Skeletal muscle satellite cell (primary cell): ENCODE measurements around the gene ADA.

ENCODE experiments used
- H3K27me3 ChIP-seq: 2 replicates; pipeline ENCODE4 v1.7.0; 2013; ENCODE audit warnings: low read length; ENCODE audit not compliant: control insufficient read depth, insufficient read depth
- H3K36me3 ChIP-seq: 2 replicates; pipeline ENCODE4 v1.7.0; 2013; ENCODE audit warnings: mild to moderate bottlenecking, control low read depth, low read length; ENCODE audit not compliant: insufficient read depth
- H3K4me1 ChIP-seq: 2 replicates; pipeline ENCODE4 v1.7.0; 2013; ENCODE audit warnings: low read length; ENCODE audit not compliant: control insufficient read depth, insufficient read depth
- H3K4me2 ChIP-seq: 2 replicates; pipeline ENCODE4 v1.7.0; 2013; ENCODE audit warnings: mild to moderate bottlenecking, low read length
- H3K4me3 ChIP-seq: 2 replicates; pipeline ENCODE4 v1.7.0; 2013; ENCODE audit warnings: low read length
- H3K9ac ChIP-seq: 2 replicates; pipeline ENCODE4 v1.7.0; 2013; ENCODE audit warnings: mild to moderate bottlenecking, low read depth, low read length, moderate library complexity
- H3K9me3 ChIP-seq: replicated peaks from 2 replicates; pipeline ENCODE4 v1.7.0; 2013; ENCODE audit warnings: mild to moderate bottlenecking, control low read depth, low read length

The ADA gene

DNA sequence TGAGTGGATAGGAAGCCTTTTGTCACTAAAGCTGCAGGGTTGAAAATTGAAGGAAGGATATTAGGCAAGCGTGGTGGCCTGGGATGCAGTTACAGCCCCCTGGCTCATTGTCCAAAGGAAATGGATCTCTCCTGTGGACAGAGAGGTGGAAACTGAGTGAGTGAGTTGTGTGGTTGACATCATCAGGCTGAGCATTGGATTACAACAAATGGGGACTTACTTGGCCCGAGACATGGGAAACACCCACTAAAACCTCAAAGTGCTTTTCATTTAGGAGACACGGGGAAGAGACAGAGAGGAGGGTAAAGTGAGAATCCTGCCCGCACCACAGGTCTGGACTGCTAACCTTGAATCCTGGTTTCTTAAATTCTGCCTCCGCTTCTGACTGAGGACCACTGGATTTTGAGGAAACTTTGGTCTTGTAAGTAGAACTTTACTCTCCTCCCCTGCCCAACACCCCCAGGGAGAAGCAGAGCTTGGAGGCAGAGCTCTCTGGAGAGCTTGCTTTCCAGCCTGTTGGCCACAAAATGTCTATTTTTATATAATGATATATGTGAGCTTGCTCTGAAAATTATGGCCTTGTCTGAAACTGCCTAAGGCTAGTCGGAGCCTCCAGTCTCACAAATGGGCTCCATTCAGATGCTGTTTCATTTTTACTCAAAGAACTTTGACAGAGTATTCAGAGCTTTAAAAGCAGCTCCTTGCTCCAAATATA lies 69.0 kb downstream of the ADA start, which contains the start of gene PKIG:
Gene PKIG, plus strand, starts transcription at position 269 of the 715 bp plus-strand sequence. CDS start 31,978 bp downstream, outside the sequence.
- Histone ChIP-seq H3K9me3 (no peaks in the 10 kb centered on the region), H3K4me3 (peak within 1 kb of the TSS; percentile 47), H3K4me2 (peak within 1 kb of the TSS; percentile 73), H3K9ac (peak within 1 kb of the TSS; percentile 56), H3K4me1 (peaks cover 39% of the 10 kb centered on the region), H3K36me3 (no peaks in the 10 kb centered on the region), H3K27me3 (no peaks in the 10 kb centered on the region)

- no peak overlapping the region for H3K4me3 ChIP-seq
- no peak overlapping the region for H3K9ac ChIP-seq
- no peak overlapping the region for H3K4me2 ChIP-seq
- H3K36me3 ChIP-seq, result no peaks in the 10 kb centered on the region
- H3K9me3 ChIP-seq, result no peaks in the 10 kb centered on the region
- peaks cover 48% of the 10 kb centered on the region for H3K4me1 ChIP-seq
- no peaks in the 10 kb centered on the region for H3K27me3 ChIP-seq
These were observed 70.0 kb downstream of the ADA start for GRCh38 chr20:44581515-44581914.

DNA sequence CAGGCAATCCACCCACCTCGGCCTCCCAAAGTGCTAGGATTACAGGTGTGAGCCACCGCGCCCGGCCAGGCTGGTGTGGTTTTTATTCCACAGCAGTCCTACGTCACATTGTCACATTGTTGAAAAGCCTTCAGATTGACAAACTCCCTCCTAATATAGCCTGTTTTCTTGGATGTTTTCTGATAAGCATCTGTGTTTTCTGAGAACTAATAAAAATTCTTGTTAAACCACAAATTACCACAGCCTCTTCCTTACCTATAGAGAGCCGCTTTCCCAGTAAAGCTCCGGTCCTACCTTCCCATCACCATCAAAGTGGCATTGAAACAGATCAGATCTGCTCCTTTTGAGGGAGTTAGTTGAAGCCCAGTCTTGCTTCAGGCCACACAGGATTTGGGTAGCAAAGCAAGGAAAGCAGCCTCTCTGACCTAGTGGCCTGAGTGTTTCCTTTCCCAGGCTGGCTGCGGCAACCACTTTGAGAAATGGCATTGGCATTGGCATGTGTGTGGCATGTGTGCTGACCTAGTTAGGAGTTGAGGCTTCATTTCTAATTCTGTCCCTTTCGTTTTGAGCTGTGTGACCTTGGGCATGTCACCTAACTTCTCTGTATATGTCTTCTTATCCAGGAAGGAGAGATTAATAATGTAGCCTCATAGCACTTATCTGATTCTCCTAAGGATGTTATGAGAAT lies 70.8 kb downstream of the ADA start:
- Histone ChIP-seq H3K4me1 (peaks cover 53% of the 10 kb centered on the region), H3K27me3 (no peaks in the 10 kb centered on the region), H3K4me3 (no peak overlapping the region), H3K9me3 (no peaks in the 10 kb centered on the region), H3K36me3 (no peaks in the 10 kb centered on the region), H3K9ac (no peak overlapping the region), H3K4me2 (no peak overlapping the region)

GRCh38 chr20:44579313-44580081 lies 72.0 kb downstream of the ADA start:
- Histone ChIP-seq H3K4me2 (no peak overlapping the region), H3K4me3 (no peak overlapping the region), H3K4me1 (peaks cover 53% of the 10 kb centered on the region), H3K9ac (no peak overlapping the region), H3K36me3 (no peaks in the 10 kb centered on the region), H3K9me3 (no peaks in the 10 kb centered on the region), H3K27me3 (no peaks in the 10 kb centered on the region)

DNA sequence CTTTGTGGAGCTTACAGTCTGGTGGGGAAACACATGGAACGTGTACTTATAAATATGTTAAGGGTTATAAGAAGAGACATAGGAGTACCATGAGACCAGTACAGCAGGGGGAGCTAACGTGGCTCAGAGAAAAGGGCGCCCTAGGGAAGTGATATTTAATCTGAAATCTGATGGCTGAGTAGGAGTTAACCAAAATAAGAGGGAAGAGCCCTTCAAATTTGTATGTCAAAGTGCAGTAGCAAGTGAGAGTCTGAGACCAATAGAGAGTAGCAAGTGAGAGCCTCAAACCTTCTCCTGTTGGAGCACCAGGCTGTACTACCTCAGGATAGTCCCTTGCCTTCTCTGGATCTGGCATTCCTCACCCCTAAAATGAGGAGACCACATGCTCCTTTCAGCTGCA lies 75.2 kb downstream of the ADA start:
- H3K9me3 ChIP-seq, result no peaks in the 10 kb centered on the region
- no peak overlapping the region for H3K4me2 ChIP-seq
- peaks cover 58% of the 10 kb centered on the region for H3K4me1 ChIP-seq
- no peaks in the 10 kb centered on the region for H3K27me3 ChIP-seq
- H3K9ac ChIP-seq, result peak overlapping the region; percentile 9
- no peaks in the 10 kb centered on the region for H3K36me3 ChIP-seq
- no peak overlapping the region for H3K4me3 ChIP-seq

- H3K36me3 ChIP-seq, result no peaks in the 10 kb centered on the region
- H3K4me3 ChIP-seq, result no peak overlapping the region
- no peaks in the 10 kb centered on the region for H3K9me3 ChIP-seq
These were observed 77.1 kb downstream of the ADA start for GRCh38 chr20:44574372-44574771.

GRCh38 chr20:44573501-44573869 lies 78.0 kb downstream of the ADA start:
- Histone ChIP-seq H3K9ac (peak overlapping the region; percentile 85), H3K4me2 (peak overlapping the region; percentile 80), H3K36me3 (no peaks in the 10 kb centered on the region), H3K4me3 (no peak overlapping the region), H3K4me1 (peaks cover 42% of the 10 kb centered on the region), H3K27me3 (no peaks in the 10 kb centered on the region), H3K9me3 (no peaks in the 10 kb centered on the region)

More at GRCh38 chr20:44574372-44574771, 77.1 kb downstream of the ADA start:
- Histone ChIP-seq H3K27me3 (no peaks in the 10 kb centered on the region), H3K4me2 (no peak overlapping the region), H3K4me1 (peaks cover 46% of the 10 kb centered on the region), H3K9ac (no peak overlapping the region)

GRCh38 chr20:44572551-44573500 lies 78.7 kb downstream of the ADA start:
- Histone ChIP-seq H3K4me1 (peaks cover 42% of the 10 kb centered on the region), H3K27me3 (no peaks in the 10 kb centered on the region), H3K4me2 (peak overlapping the region; percentile 80), H3K9me3 (no peaks in the 10 kb centered on the region), H3K9ac (peak overlapping the region; percentile 85), H3K36me3 (no peaks in the 10 kb centered on the region), H3K4me3 (peak overlapping the region; percentile 52)

GRCh38 chr20:44571362-44571988 lies 80.0 kb downstream of the ADA start:
- Histone ChIP-seq H3K36me3 (no peaks in the 10 kb centered on the region), H3K4me3 (no peak overlapping the region), H3K4me1 (peaks cover 32% of the 10 kb centered on the region), H3K4me2 (no peak overlapping the region), H3K9me3 (no peaks in the 10 kb centered on the region), H3K9ac (no peak overlapping the region), H3K27me3 (no peaks in the 10 kb centered on the region)

DNA sequence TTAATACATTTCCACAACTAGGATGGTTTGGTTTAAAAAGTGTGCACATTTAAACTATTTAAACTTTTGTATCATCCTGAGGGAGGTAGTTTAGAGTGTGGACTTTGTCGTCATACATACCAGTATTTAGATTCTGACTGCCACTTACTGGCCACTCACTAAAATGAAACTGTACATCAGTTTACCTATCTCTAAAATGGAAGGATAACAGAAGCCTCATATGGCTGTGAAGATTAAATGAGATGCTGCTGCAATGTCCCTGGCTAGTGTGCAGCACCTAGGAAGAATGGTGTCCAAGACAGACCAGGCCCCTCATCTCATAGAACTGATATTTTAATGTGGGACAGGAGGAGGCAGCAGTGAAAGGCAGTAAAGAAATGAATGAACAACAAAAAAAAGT lies 81.1 kb downstream of the ADA start:
- H3K9me3 ChIP-seq, result no peaks in the 10 kb centered on the region
- peaks cover 27% of the 10 kb centered on the region for H3K4me1 ChIP-seq
- H3K9ac ChIP-seq, result no peak overlapping the region
- H3K4me2 ChIP-seq, result no peak overlapping the region
- no peaks in the 10 kb centered on the region for H3K36me3 ChIP-seq
- H3K27me3 ChIP-seq, result no peaks in the 10 kb centered on the region
- no peak overlapping the region for H3K4me3 ChIP-seq
